ENCODE results near the gene USP6NL.
A peak's percentile ranks its signal among the peaks of the same experiment; 100 is the strongest.

USP6NL gene

GRCh38 chr10:11568578-11568977, 42.9 kb downstream of the USP6NL start:
- peaks cover 4% of the 10 kb centered on the region for H3K4me1 ChIP-seq (ENCODE audit: control insufficient read depth, insufficient read depth, low read length)
- H3K4me3 ChIP-seq (ENCODE audit: low read depth, low read length) = no peak overlapping the region
- H3K27ac ChIP-seq (ENCODE audit: low read depth, low read length) = no peak overlapping the region
- H3K9ac ChIP-seq (ENCODE audit: low read length) = no peak overlapping the region
- H3K9me3 ChIP-seq (ENCODE audit: control insufficient read depth, insufficient read depth, low read depth, low read length) = no peaks in the 10 kb centered on the region
- no peaks in the 10 kb centered on the region for H3K27me3 ChIP-seq (ENCODE audit: control insufficient read depth, insufficient read depth, low read length)
- no peaks in the 10 kb centered on the region for H3K36me3 ChIP-seq (ENCODE audit: control insufficient read depth, insufficient read depth, low read length)

GRCh38 chr10:11564741-11565140, 46.7 kb downstream of the USP6NL start:
- Histone ChIP-seq H3K4me1 (ENCODE audit: control insufficient read depth, insufficient read depth, low read length) (no peaks in the 10 kb centered on the region), H3K4me3 (ENCODE audit: low read depth, low read length) (no peak overlapping the region), H3K9ac (ENCODE audit: low read length) (no peak overlapping the region), H3K36me3 (ENCODE audit: control insufficient read depth, insufficient read depth, low read length) (no peaks in the 10 kb centered on the region), H3K9me3 (ENCODE audit: control insufficient read depth, insufficient read depth, low read depth, low read length) (no peaks in the 10 kb centered on the region), H3K27me3 (ENCODE audit: control insufficient read depth, insufficient read depth, low read length) (no peaks in the 10 kb centered on the region), H3K27ac (ENCODE audit: low read depth, low read length) (no peak overlapping the region)

GRCh38 chr10:11563936-11564335, 47.5 kb downstream of the USP6NL start:
- Histone ChIP-seq H3K4me1 (ENCODE audit: control insufficient read depth, insufficient read depth, low read length) (no peaks in the 10 kb centered on the region), H3K27ac (ENCODE audit: low read depth, low read length) (no peak overlapping the region)

GRCh38 chr10:11562888-11563287, 48.6 kb downstream of the USP6NL start:
- H3K27ac ChIP-seq (ENCODE audit: low read depth, low read length) = no peak overlapping the region
- H3K4me3 ChIP-seq (ENCODE audit: low read depth, low read length) = no peak overlapping the region
- no peak overlapping the region for H3K9ac ChIP-seq (ENCODE audit: low read length)
- no peaks in the 10 kb centered on the region for H3K9me3 ChIP-seq (ENCODE audit: control insufficient read depth, insufficient read depth, low read depth, low read length)
- H3K4me1 ChIP-seq (ENCODE audit: control insufficient read depth, insufficient read depth, low read length) = no peaks in the 10 kb centered on the region
- no peaks in the 10 kb centered on the region for H3K27me3 ChIP-seq (ENCODE audit: control insufficient read depth, insufficient read depth, low read length)
- no peaks in the 10 kb centered on the region for H3K36me3 ChIP-seq (ENCODE audit: control insufficient read depth, insufficient read depth, low read length)

More at GRCh38 chr10:11563936-11564335, 47.5 kb downstream of the USP6NL start:
- no peaks in the 10 kb centered on the region for H3K27me3 ChIP-seq (ENCODE audit: control insufficient read depth, insufficient read depth, low read length)
- no peaks in the 10 kb centered on the region for H3K36me3 ChIP-seq (ENCODE audit: control insufficient read depth, insufficient read depth, low read length)
- no peak overlapping the region for H3K4me3 ChIP-seq (ENCODE audit: low read depth, low read length)
- H3K9ac ChIP-seq (ENCODE audit: low read length) = no peak overlapping the region
- H3K9me3 ChIP-seq (ENCODE audit: control insufficient read depth, insufficient read depth, low read depth, low read length) = no peaks in the 10 kb centered on the region

GRCh38 chr10:11560076-11560709, 51.3 kb downstream of the USP6NL start:
- Histone ChIP-seq H3K9ac (ENCODE audit: low read length) (no peak overlapping the region), H3K27me3 (ENCODE audit: control insufficient read depth, insufficient read depth, low read length) (no peaks in the 10 kb centered on the region), H3K4me1 (ENCODE audit: control insufficient read depth, insufficient read depth, low read length) (no peaks in the 10 kb centered on the region), H3K4me3 (ENCODE audit: low read depth, low read length) (no peak overlapping the region), H3K9me3 (ENCODE audit: control insufficient read depth, insufficient read depth, low read depth, low read length) (peaks cover 6% of the 10 kb centered on the region; the same call in 1 of the 2 replicates), H3K36me3 (ENCODE audit: control insufficient read depth, insufficient read depth, low read length) (no peaks in the 10 kb centered on the region), H3K27ac (ENCODE audit: low read depth, low read length) (no peak overlapping the region)

- Histone ChIP-seq H3K36me3 (ENCODE audit: control insufficient read depth, insufficient read depth, low read length) (no peaks in the 10 kb centered on the region), H3K27ac (ENCODE audit: low read depth, low read length) (no peak overlapping the region), H3K27me3 (ENCODE audit: control insufficient read depth, insufficient read depth, low read length) (no peaks in the 10 kb centered on the region), H3K9ac (ENCODE audit: low read length) (no peak overlapping the region), H3K4me3 (ENCODE audit: low read depth, low read length) (no peak overlapping the region), H3K9me3 (ENCODE audit: control insufficient read depth, insufficient read depth, low read depth, low read length) (peaks cover 6% of the 10 kb centered on the region; the same call in 1 of the 2 replicates), H3K4me1 (ENCODE audit: control insufficient read depth, insufficient read depth, low read length) (no peaks in the 10 kb centered on the region)
These were observed 53.5 kb downstream of the USP6NL start for GRCh38 chr10:11557967-11558366.

GRCh38 chr10:11557513-11557912, 53.9 kb downstream of the USP6NL start:
- H3K9me3 ChIP-seq (ENCODE audit: control insufficient read depth, insufficient read depth, low read depth, low read length) = peaks cover 6% of the 10 kb centered on the region; the same call in 1 of the 2 replicates
- peaks cover 2% of the 10 kb centered on the region; the same call in 1 of the 2 replicates for H3K4me1 ChIP-seq (ENCODE audit: control insufficient read depth, insufficient read depth, low read length)
- H3K36me3 ChIP-seq (ENCODE audit: control insufficient read depth, insufficient read depth, low read length) = no peaks in the 10 kb centered on the region
- no peaks in the 10 kb centered on the region for H3K27me3 ChIP-seq (ENCODE audit: control insufficient read depth, insufficient read depth, low read length)
- no peak overlapping the region for H3K9ac ChIP-seq (ENCODE audit: low read length)
- H3K4me3 ChIP-seq (ENCODE audit: low read depth, low read length) = no peak overlapping the region
- H3K27ac ChIP-seq (ENCODE audit: low read depth, low read length) = no peak overlapping the region

- H3K27ac ChIP-seq (ENCODE audit: low read depth, low read length) = no peak overlapping the region
- no peaks in the 10 kb centered on the region for H3K36me3 ChIP-seq (ENCODE audit: control insufficient read depth, insufficient read depth, low read length)
- H3K27me3 ChIP-seq (ENCODE audit: control insufficient read depth, insufficient read depth, low read length) = no peaks in the 10 kb centered on the region
- H3K9me3 ChIP-seq (ENCODE audit: control insufficient read depth, insufficient read depth, low read depth, low read length) = peaks cover 6% of the 10 kb centered on the region; the same call in 1 of the 2 replicates
- H3K9ac ChIP-seq (ENCODE audit: low read length) = no peak overlapping the region
- no peak overlapping the region for H3K4me3 ChIP-seq (ENCODE audit: low read depth, low read length)
- H3K4me1 ChIP-seq (ENCODE audit: control insufficient read depth, insufficient read depth, low read length) = peaks cover 7% of the 10 kb centered on the region; the same call in 1 of the 2 replicates
These were observed 55.9 kb downstream of the USP6NL start for GRCh38 chr10:11555556-11555955.

- Histone ChIP-seq H3K4me3 (ENCODE audit: low read depth, low read length) (no peak overlapping the region), H3K9me3 (ENCODE audit: control insufficient read depth, insufficient read depth, low read depth, low read length) (peaks cover 6% of the 10 kb centered on the region; the same call in 1 of the 2 replicates), H3K9ac (ENCODE audit: low read length) (no peak overlapping the region), H3K27ac (ENCODE audit: low read depth, low read length) (no peak overlapping the region), H3K27me3 (ENCODE audit: control insufficient read depth, insufficient read depth, low read length) (no peaks in the 10 kb centered on the region), H3K36me3 (ENCODE audit: control insufficient read depth, insufficient read depth, low read length) (no peaks in the 10 kb centered on the region), H3K4me1 (ENCODE audit: control insufficient read depth, insufficient read depth, low read length) (peaks cover 7% of the 10 kb centered on the region; the same call in 1 of the 2 replicates)
These were observed 57.6 kb downstream of the USP6NL start for GRCh38 chr10:11553773-11554381.

- Histone ChIP-seq H3K4me3 (ENCODE audit: low read depth, low read length) (no peak overlapping the region), H3K9me3 (ENCODE audit: control insufficient read depth, insufficient read depth, low read depth, low read length) (peaks cover 6% of the 10 kb centered on the region; the same call in 1 of the 2 replicates), H3K27ac (ENCODE audit: low read depth, low read length) (0 out of 2 replicates have a peak overlapping the region, but pooled peaks have one; percentile 56), H3K36me3 (ENCODE audit: control insufficient read depth, insufficient read depth, low read length) (no peaks in the 10 kb centered on the region), H3K4me1 (ENCODE audit: control insufficient read depth, insufficient read depth, low read length) (peaks cover 8% of the 10 kb centered on the region; the same call in 1 of the 2 replicates), H3K27me3 (ENCODE audit: control insufficient read depth, insufficient read depth, low read length) (no peaks in the 10 kb centered on the region), H3K9ac (ENCODE audit: low read length) (no peak overlapping the region)
These were observed 59.4 kb downstream of the USP6NL start for GRCh38 chr10:11551916-11552602.

GRCh38 chr10:11551104-11551503, 60.3 kb downstream of the USP6NL start:
- no peak overlapping the region for H3K4me3 ChIP-seq (ENCODE audit: low read depth, low read length)
- peaks cover 6% of the 10 kb centered on the region; the same call in 1 of the 2 replicates for H3K9me3 ChIP-seq (ENCODE audit: control insufficient read depth, insufficient read depth, low read depth, low read length)
- no peak overlapping the region for H3K27ac ChIP-seq (ENCODE audit: low read depth, low read length)
- peaks cover 10% of the 10 kb centered on the region; the same call in 1 of the 2 replicates for H3K4me1 ChIP-seq (ENCODE audit: control insufficient read depth, insufficient read depth, low read length)
- no peak overlapping the region for H3K9ac ChIP-seq (ENCODE audit: low read length)
- H3K27me3 ChIP-seq (ENCODE audit: control insufficient read depth, insufficient read depth, low read length) = no peaks in the 10 kb centered on the region
- H3K36me3 ChIP-seq (ENCODE audit: control insufficient read depth, insufficient read depth, low read length) = no peaks in the 10 kb centered on the region

Data from HUES6 (cell line).